CD14-positive monocyte (primary cell): ENCODE results near the gene CCNC. TPM values are rescaled to one million over a fixed set of nuclear protein-coding genes. Genes with fewer than 3 reads are reported as not detected.

Experiments
- DNase-seq, 3 donors: peaks; one replicate each; pipeline ENCODE4 v3.0.0-alpha.2; 2011 to 2022
- H2AFZ ChIP-seq: 2 replicates; pipeline ENCODE4 v1.6.0; 2012; ENCODE audit warnings: mild to moderate bottlenecking, low read depth, low read length, inconsistent platforms; ENCODE audit not compliant: insufficient read depth, poor library complexity, severe bottlenecking
- H3K27ac ChIP-seq, 2 donors: 1 replicate in 1 of 2; 2 replicates in 1 of 2; pipeline ENCODE4 v1.5.1; 2012 to 2013; ENCODE audit warnings: low read length in 2 of 2, control low read depth in 1 of 2, inconsistent platforms in 1 of 2, low read depth in 1 of 2, mild to moderate bottlenecking in 1 of 2
- H3K27me3 ChIP-seq, 2 donors: one replicate each; pipeline versions ENCODE4 v1.6.0 to v1.6.1; 2011 to 2013; ENCODE audit warnings: low read length in 2 of 2; ENCODE audit not compliant: control insufficient read depth in 2 of 2, insufficient read depth in 2 of 2
- H3K36me3 ChIP-seq, 2 donors: replicated peaks in 1 of 2; 1 replicate in 1 of 2; 2 replicates in 1 of 2; pipeline versions ENCODE4 v1.5.1 to v1.6.1; 2012 to 2013; ENCODE audit warnings: low read length in 2 of 2, control low read depth in 1 of 2, inconsistent platforms in 1 of 2, mild to moderate bottlenecking in 1 of 2; ENCODE audit not compliant: insufficient read depth in 2 of 2, control insufficient read depth in 1 of 2
- H3K4me1 ChIP-seq, 2 donors: 1 replicate in 1 of 2; 2 replicates in 1 of 2; pipeline versions ENCODE4 v1.5.1 to v1.6.1; 2012 to 2013; ENCODE audit warnings: low read length in 2 of 2, control low read depth in 1 of 2, inconsistent platforms in 1 of 2, mild to moderate bottlenecking in 1 of 2, moderate library complexity in 1 of 2; ENCODE audit not compliant: insufficient read depth in 2 of 2, control insufficient read depth in 1 of 2
- H3K4me2 ChIP-seq: replicated peaks from 2 replicates; pipeline ENCODE3; 2012; ENCODE audit warnings: low read length, moderate library complexity, mild to moderate bottlenecking; ENCODE audit not compliant: poor library complexity, severe bottlenecking; ENCODE audit errors: extremely low read depth
- H3K4me3 ChIP-seq, 3 experiments: fragments of 200-600 bp in 1 of 3; sonication (generic) in 1 of 3; replicated peaks in 1 of 3; 1 replicate in 2 of 3; 2 replicates in 1 of 3; pipeline ENCODE4 v1.5.1; 2011 to 2013; ENCODE audit warnings: low read length in 3 of 3, mild to moderate bottlenecking in 3 of 3, control low read depth in 2 of 3, low read depth in 2 of 3, inconsistent platforms in 1 of 3, moderate library complexity in 1 of 3
- H3K79me2 ChIP-seq: 2 replicates; pipeline ENCODE4 v1.6.0; 2012; ENCODE audit warnings: mild to moderate bottlenecking, control low read depth, inconsistent platforms, low read length, moderate library complexity; ENCODE audit not compliant: insufficient read depth
- H3K9ac ChIP-seq: 2 replicates; pipeline ENCODE4 v1.6.0; 2017; ENCODE audit warnings: low read length, mild to moderate bottlenecking; ENCODE audit not compliant: insufficient read depth, poor library complexity, severe bottlenecking
- H3K9me3 ChIP-seq, 2 donors: replicated peaks in 1 of 2; 1 replicate in 1 of 2; 2 replicates in 1 of 2; pipeline versions ENCODE4 v1.5.1 to v1.6.1; 2012 to 2013; ENCODE audit warnings: low read length in 2 of 2, control low read depth in 1 of 2; ENCODE audit not compliant: control insufficient read depth in 1 of 2, insufficient read depth in 1 of 2
- H4K20me1 ChIP-seq: 2 replicates; pipeline ENCODE4 v1.6.0; 2012; ENCODE audit warnings: mild to moderate bottlenecking, low read length, control low read depth, moderate library complexity; ENCODE audit not compliant: insufficient read depth
- H3K27ac Mint-ChIP-seq, 7 donors: one replicate each; pipeline ENCODE4 v1.8.0; 2020; ENCODE audit warnings: mild to moderate bottlenecking in 7 of 7, mixed read lengths in 7 of 7, moderate library complexity in 6 of 7, inconsistent platforms in 2 of 7
- H3K27me3 Mint-ChIP-seq, 3 donors: one replicate each; pipeline ENCODE4 v1.8.0; 2021 to 2022; ENCODE audit warnings: low read depth in 3 of 3, mild to moderate bottlenecking in 3 of 3, mixed read lengths in 3 of 3, moderate library complexity in 3 of 3, inconsistent platforms in 1 of 3
- H3K36me3 Mint-ChIP-seq, 2 donors: one replicate each; pipeline ENCODE4 v1.8.0; 2020; ENCODE audit warnings: mixed read lengths in 2 of 2, inconsistent platforms in 1 of 2, mild to moderate bottlenecking in 1 of 2
- H3K4me1 Mint-ChIP-seq: one replicate; pipeline ENCODE4 v1.8.0; 2020; ENCODE audit warnings: mild to moderate bottlenecking, mixed read lengths
- H3K4me3 Mint-ChIP-seq, 2 donors: one replicate each; pipeline ENCODE4 v1.8.0; 2020; ENCODE audit warnings: mild to moderate bottlenecking in 2 of 2, mixed read lengths in 2 of 2, moderate library complexity in 1 of 2
- H3K9me3 Mint-ChIP-seq, 7 donors: one replicate each; pipeline ENCODE4 v1.8.0; 2020 to 2022; ENCODE audit warnings: mixed read lengths in 7 of 7, mild to moderate bottlenecking in 6 of 7, moderate library complexity in 6 of 7, inconsistent platforms in 2 of 7
- WGBS: methylation state at CpG from one replicate; pipeline ENCODE4 v1.1.5; 2013; ENCODE audit warnings: missing lambda C conversion rate; ENCODE audit not compliant: insufficient coverage; 5-methylcytosine and 5-hydroxymethylcytosine counted together
- intact Hi-C, 2 donors: fragments of 100-400 bp; cut with micrococcal nuclease; formaldehyde crosslinking; loops; one replicate each; pipeline versions ENCODE4 v1.15.0 to v1.15.1; 2023
- polyA plus RNA-seq, 3 donors: library from polyadenylated mRNA; depleted of rRNA in 1 of 3; unstranded in 2 of 3; stranded (reverse) in 1 of 3; fragments of 300-500 nt in 2 of 3; fragments of >200 nt in 1 of 3; fragmentation: Illumina TruSeq in 2 of 3; gene quantifications; 1 replicate in 2 of 3; 2 replicates in 1 of 3; pipeline ENCODE4 v1.2.3, GENCODE V29; 2012 to 2021
- TF ChIP-seq, protein P1 (sequence below): fragments of 200-600 bp; IDR thresholded peaks from one replicate; pipeline ENCODE4 v1.8.0; 2022; ENCODE audit warnings: antibody characterized with exemption, mild to moderate bottlenecking

The CCNC gene
- polyA plus RNA-seq, 3 donors, result 14.9 to 41.9 (median 35.6) TPM

DNA sequence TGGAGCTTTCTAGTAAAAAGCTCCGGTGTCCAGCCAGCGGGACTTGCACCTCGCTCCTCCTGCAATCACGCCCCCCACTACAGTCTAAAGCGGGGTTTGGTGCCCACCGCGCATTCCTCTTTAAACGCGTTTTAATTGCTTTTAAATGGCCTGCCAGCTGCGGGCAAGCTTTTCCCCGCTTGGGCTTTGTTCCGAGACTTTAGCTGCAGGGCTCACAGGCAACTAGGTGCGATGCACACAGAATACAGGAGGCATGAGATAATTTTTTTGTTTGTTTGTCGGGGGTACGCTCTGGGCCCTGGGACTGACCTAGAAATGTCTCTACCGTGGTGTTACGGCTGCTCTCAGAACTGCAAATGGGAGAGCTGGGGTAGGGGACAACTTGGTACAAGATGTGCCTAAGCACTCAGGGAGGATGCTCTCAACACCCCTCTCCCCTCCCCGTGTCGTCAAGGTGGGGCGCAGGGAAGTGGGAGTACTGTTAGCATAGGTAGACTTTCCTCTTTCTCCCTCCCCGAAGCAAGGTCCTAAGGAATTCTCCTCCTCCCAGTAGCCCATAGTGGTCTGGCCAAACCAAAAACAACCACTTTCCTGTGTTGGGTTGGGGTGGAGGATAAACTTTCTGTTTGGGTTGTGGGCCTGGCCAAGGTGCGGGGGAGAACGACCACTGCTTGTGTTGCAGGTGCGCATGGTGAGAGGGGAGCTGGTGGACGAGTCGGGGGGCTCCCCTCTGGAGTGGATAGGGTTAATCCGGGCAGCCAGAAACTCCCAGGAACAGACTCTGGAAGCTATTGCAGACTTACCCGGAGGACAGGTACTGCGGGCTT is 39.8 kb upstream of the CCNC start:
- peak overlapping the region in 1 of 7 donors; percentile 8 for H3K27ac Mint-ChIP-seq
- no peak for DNase-seq

DNA sequence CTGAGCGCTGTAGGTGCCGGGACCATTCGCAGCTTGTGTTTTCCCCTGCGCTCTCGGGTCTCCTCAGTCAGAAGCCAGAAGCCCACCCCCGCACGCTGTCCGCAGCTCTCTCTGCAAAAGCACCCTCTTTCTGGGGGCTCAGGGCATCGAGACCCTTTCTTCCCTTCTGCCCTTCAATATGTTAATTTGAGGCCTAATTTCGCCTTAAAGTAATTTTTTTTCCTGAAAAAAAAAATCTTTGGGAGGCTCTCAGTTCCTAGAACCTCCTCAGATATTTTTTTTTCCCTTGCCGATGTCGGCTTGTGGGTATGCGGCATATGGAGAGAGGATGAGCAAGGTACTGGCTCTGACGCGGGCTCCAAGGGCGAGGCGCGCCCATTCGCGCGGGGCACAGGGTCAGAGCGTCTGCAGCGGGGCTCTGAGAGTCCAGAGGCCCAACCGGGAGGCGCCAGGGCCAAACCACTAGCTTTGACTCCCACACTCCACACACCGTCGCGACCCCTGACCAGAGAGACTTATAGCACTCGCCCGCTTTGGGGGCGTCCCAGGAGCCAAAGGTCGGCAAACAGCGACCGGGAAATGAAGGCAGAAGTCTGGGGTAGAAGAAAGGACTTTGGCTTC is 39.1 kb upstream of the CCNC start:
- H3K27me3 Mint-ChIP-seq, result peaks cover 97 to 98% (median 98%) of the 10 kb centered on the region in 3 donors
- Histone ChIP-seq H2AFZ (no peak overlapping the region), H3K79me2 (no peaks in the 10 kb centered on the region), H3K4me1 (peaks cover 21 to 28% of the 10 kb centered on the region in 2 donors), H3K4me3 (no peak overlapping the region), H3K9me3 (peaks cover 10 to 49% of the 10 kb centered on the region in 2 donors), H4K20me1 (no peaks in the 10 kb centered on the region), H3K9ac (no peak overlapping the region), H3K27ac (no peak overlapping the region), H3K27me3 (peaks cover 98 to 100% of the 10 kb centered on the region in 2 donors), H3K4me2 (no peak overlapping the region), H3K36me3 (no peaks in the 10 kb centered on the region)
- peaks cover 0 to 59% (median 28%) of the 10 kb centered on the region in 7 donors for H3K9me3 Mint-ChIP-seq
- intact Hi-C loops, result no loop called here
- H3K36me3 Mint-ChIP-seq, result peaks cover 13 to 14% of the 10 kb centered on the region in 2 donors
- WGBS, result 11% methylated on average over 17 of the region's 34 CpGs
- no peak for DNase-seq
- no peak overlapping the region for H3K27ac Mint-ChIP-seq
- TF ChIP-seq, protein P1, sequence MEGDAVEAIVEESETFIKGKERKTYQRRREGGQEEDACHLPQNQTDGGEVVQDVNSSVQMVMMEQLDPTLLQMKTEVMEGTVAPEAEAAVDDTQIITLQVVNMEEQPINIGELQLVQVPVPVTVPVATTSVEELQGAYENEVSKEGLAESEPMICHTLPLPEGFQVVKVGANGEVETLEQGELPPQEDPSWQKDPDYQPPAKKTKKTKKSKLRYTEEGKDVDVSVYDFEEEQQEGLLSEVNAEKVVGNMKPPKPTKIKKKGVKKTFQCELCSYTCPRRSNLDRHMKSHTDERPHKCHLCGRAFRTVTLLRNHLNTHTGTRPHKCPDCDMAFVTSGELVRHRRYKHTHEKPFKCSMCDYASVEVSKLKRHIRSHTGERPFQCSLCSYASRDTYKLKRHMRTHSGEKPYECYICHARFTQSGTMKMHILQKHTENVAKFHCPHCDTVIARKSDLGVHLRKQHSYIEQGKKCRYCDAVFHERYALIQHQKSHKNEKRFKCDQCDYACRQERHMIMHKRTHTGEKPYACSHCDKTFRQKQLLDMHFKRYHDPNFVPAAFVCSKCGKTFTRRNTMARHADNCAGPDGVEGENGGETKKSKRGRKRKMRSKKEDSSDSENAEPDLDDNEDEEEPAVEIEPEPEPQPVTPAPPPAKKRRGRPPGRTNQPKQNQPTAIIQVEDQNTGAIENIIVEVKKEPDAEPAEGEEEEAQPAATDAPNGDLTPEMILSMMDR, result no peak
- peak overlapping the region in 1 of 2 donors; percentile 62 for H3K4me3 Mint-ChIP-seq
- peaks cover 48% of the 10 kb centered on the region for H3K4me1 Mint-ChIP-seq

More for the DNA sequence above, 39.8 kb upstream of the CCNC start:
- 11% methylated on average over 17 of the region's 29 CpGs for WGBS
- no peak overlapping the region for H3K27ac ChIP-seq
- H3K4me2 ChIP-seq, result no peak overlapping the region
- H3K9me3 ChIP-seq, result peaks cover 10 to 49% of the 10 kb centered on the region in 2 donors
- no peak overlapping the region for H3K9ac ChIP-seq
- H3K27me3 Mint-ChIP-seq, result peaks cover 97 to 98% (median 97%) of the 10 kb centered on the region in 3 donors
- H3K4me3 ChIP-seq, result no peak overlapping the region
- intact Hi-C loops, result no loop called here
- peaks cover 10 to 13% of the 10 kb centered on the region in 2 donors for H3K36me3 Mint-ChIP-seq
- H3K36me3 ChIP-seq, result no peaks in the 10 kb centered on the region
- TF ChIP-seq, protein P1, result no peak
- peaks cover 0 to 60% (median 23%) of the 10 kb centered on the region in 7 donors for H3K9me3 Mint-ChIP-seq
- peaks cover 20 to 28% of the 10 kb centered on the region in 2 donors for H3K4me1 ChIP-seq
- H4K20me1 ChIP-seq, result no peaks in the 10 kb centered on the region
- H3K4me3 Mint-ChIP-seq, result peak overlapping the region in 1 of 2 donors; percentile 62
- H3K27me3 ChIP-seq, result peaks cover 94 to 100% of the 10 kb centered on the region in 2 donors
- no peaks in the 10 kb centered on the region for H3K79me2 ChIP-seq
- H2AFZ ChIP-seq, result no peak overlapping the region
- peaks cover 47% of the 10 kb centered on the region for H3K4me1 Mint-ChIP-seq
